CD14-positive monocyte (primary cell): ENCODE data around the gene FAM90A1. TPM values are rescaled to one million over a fixed set of nuclear protein-coding genes. Genes with fewer than 3 reads are reported as not detected.
A peak's percentile ranks its signal among the peaks of the same experiment; 100 is the strongest.
"Not testable (repeated sequence)": the region's sequence is repeated elsewhere in the genome, so short reads cannot be mapped to it uniquely, and the experiment has no call there.

Experiments
- DNase-seq, 3 donors: peaks; one replicate each; pipeline ENCODE4 v3.0.0-alpha.2; 2011 to 2022
- H2AFZ ChIP-seq: 2 replicates; pipeline ENCODE4 v1.6.0; 2012; ENCODE audit warnings: mild to moderate bottlenecking, low read depth, low read length, inconsistent platforms; ENCODE audit not compliant: insufficient read depth, poor library complexity, severe bottlenecking
- H3K27ac ChIP-seq, 2 donors: 1 replicate in 1 of 2; 2 replicates in 1 of 2; pipeline ENCODE4 v1.5.1; 2012 to 2013; ENCODE audit warnings: low read length in 2 of 2, control low read depth in 1 of 2, inconsistent platforms in 1 of 2, low read depth in 1 of 2, mild to moderate bottlenecking in 1 of 2
- H3K27me3 ChIP-seq, 2 donors: one replicate each; pipeline versions ENCODE4 v1.6.0 to v1.6.1; 2011 to 2013; ENCODE audit warnings: low read length in 2 of 2; ENCODE audit not compliant: control insufficient read depth in 2 of 2, insufficient read depth in 2 of 2
- H3K36me3 ChIP-seq, 2 donors: replicated peaks in 1 of 2; 1 replicate in 1 of 2; 2 replicates in 1 of 2; pipeline versions ENCODE4 v1.5.1 to v1.6.1; 2012 to 2013; ENCODE audit warnings: low read length in 2 of 2, control low read depth in 1 of 2, inconsistent platforms in 1 of 2, mild to moderate bottlenecking in 1 of 2; ENCODE audit not compliant: insufficient read depth in 2 of 2, control insufficient read depth in 1 of 2
- H3K4me1 ChIP-seq, 2 donors: 1 replicate in 1 of 2; 2 replicates in 1 of 2; pipeline versions ENCODE4 v1.5.1 to v1.6.1; 2012 to 2013; ENCODE audit warnings: low read length in 2 of 2, control low read depth in 1 of 2, inconsistent platforms in 1 of 2, mild to moderate bottlenecking in 1 of 2, moderate library complexity in 1 of 2; ENCODE audit not compliant: insufficient read depth in 2 of 2, control insufficient read depth in 1 of 2
- H3K4me2 ChIP-seq: replicated peaks from 2 replicates; pipeline ENCODE3; 2012; ENCODE audit warnings: low read length, moderate library complexity, mild to moderate bottlenecking; ENCODE audit not compliant: poor library complexity, severe bottlenecking; ENCODE audit errors: extremely low read depth
- H3K4me3 ChIP-seq, 3 experiments: fragments of 200-600 bp in 1 of 3; sonication (generic) in 1 of 3; replicated peaks in 1 of 3; 1 replicate in 2 of 3; 2 replicates in 1 of 3; pipeline ENCODE4 v1.5.1; 2011 to 2013; ENCODE audit warnings: low read length in 3 of 3, mild to moderate bottlenecking in 3 of 3, control low read depth in 2 of 3, low read depth in 2 of 3, inconsistent platforms in 1 of 3, moderate library complexity in 1 of 3
- H3K79me2 ChIP-seq: 2 replicates; pipeline ENCODE4 v1.6.0; 2012; ENCODE audit warnings: mild to moderate bottlenecking, control low read depth, inconsistent platforms, low read length, moderate library complexity; ENCODE audit not compliant: insufficient read depth
- H3K9ac ChIP-seq: 2 replicates; pipeline ENCODE4 v1.6.0; 2017; ENCODE audit warnings: low read length, mild to moderate bottlenecking; ENCODE audit not compliant: insufficient read depth, poor library complexity, severe bottlenecking
- H3K9me3 ChIP-seq, 2 donors: replicated peaks in 1 of 2; 1 replicate in 1 of 2; 2 replicates in 1 of 2; pipeline versions ENCODE4 v1.5.1 to v1.6.1; 2012 to 2013; ENCODE audit warnings: low read length in 2 of 2, control low read depth in 1 of 2; ENCODE audit not compliant: control insufficient read depth in 1 of 2, insufficient read depth in 1 of 2
- H4K20me1 ChIP-seq: 2 replicates; pipeline ENCODE4 v1.6.0; 2012; ENCODE audit warnings: mild to moderate bottlenecking, low read length, control low read depth, moderate library complexity; ENCODE audit not compliant: insufficient read depth
- H3K27ac Mint-ChIP-seq, 7 donors: one replicate each; pipeline ENCODE4 v1.8.0; 2020; ENCODE audit warnings: mild to moderate bottlenecking in 7 of 7, mixed read lengths in 7 of 7, moderate library complexity in 6 of 7, inconsistent platforms in 2 of 7
- H3K27me3 Mint-ChIP-seq, 3 donors: one replicate each; pipeline ENCODE4 v1.8.0; 2021 to 2022; ENCODE audit warnings: low read depth in 3 of 3, mild to moderate bottlenecking in 3 of 3, mixed read lengths in 3 of 3, moderate library complexity in 3 of 3, inconsistent platforms in 1 of 3
- H3K36me3 Mint-ChIP-seq, 2 donors: one replicate each; pipeline ENCODE4 v1.8.0; 2020; ENCODE audit warnings: mixed read lengths in 2 of 2, inconsistent platforms in 1 of 2, mild to moderate bottlenecking in 1 of 2
- H3K4me1 Mint-ChIP-seq: one replicate; pipeline ENCODE4 v1.8.0; 2020; ENCODE audit warnings: mild to moderate bottlenecking, mixed read lengths
- H3K4me3 Mint-ChIP-seq, 2 donors: one replicate each; pipeline ENCODE4 v1.8.0; 2020; ENCODE audit warnings: mild to moderate bottlenecking in 2 of 2, mixed read lengths in 2 of 2, moderate library complexity in 1 of 2
- H3K9me3 Mint-ChIP-seq, 7 donors: one replicate each; pipeline ENCODE4 v1.8.0; 2020 to 2022; ENCODE audit warnings: mixed read lengths in 7 of 7, mild to moderate bottlenecking in 6 of 7, moderate library complexity in 6 of 7, inconsistent platforms in 2 of 7
- WGBS: methylation state at CpG from one replicate; pipeline ENCODE4 v1.1.5; 2013; ENCODE audit warnings: missing lambda C conversion rate; ENCODE audit not compliant: insufficient coverage; 5-methylcytosine and 5-hydroxymethylcytosine counted together
- intact Hi-C, 2 donors: fragments of 100-400 bp; cut with micrococcal nuclease; formaldehyde crosslinking; loops; one replicate each; pipeline versions ENCODE4 v1.15.0 to v1.15.1; 2023
- polyA minus RNA-seq: library from RNA; depleted of rRNA, polyadenylated mRNA; stranded (reverse); fragments of >200 nt; gene quantifications from 2 replicates; pipeline ENCODE4 v1.2.3, GENCODE V29; 2012
- polyA plus RNA-seq, 3 donors: library from polyadenylated mRNA; depleted of rRNA in 1 of 3; unstranded in 2 of 3; stranded (reverse) in 1 of 3; fragments of 300-500 nt in 2 of 3; fragments of >200 nt in 1 of 3; fragmentation: Illumina TruSeq in 2 of 3; gene quantifications; 1 replicate in 2 of 3; 2 replicates in 1 of 3; pipeline ENCODE4 v1.2.3, GENCODE V29; 2012 to 2021
- total RNA-seq, 12 experiments: library from RNA in 1 of 12; stranded (reverse) in 1 of 12; fragments of 120-200 nt in 1 of 12; gene quantifications; one replicate each; pipeline ENCODE4 v1.2.4 and lab custom pipeline; 2013 to 2026; ENCODE audit warnings: mixed read lengths in 6 of 12, inconsistent platforms in 1 of 12

The FAM90A1 gene
- 0.64 TPM for total RNA-seq (2013)
- polyA plus RNA-seq = under 1 TPM in 1 of 3 donors, not detected in 2; 0.25 TPM
- 0.14 and 0.32 TPM in 2 replicates for polyA minus RNA-seq
- 0 to 0.90 (median 0.20) reads per million in 11 experiments for total RNA-seq (lab: John Stamatoyannopoulos, UW)

- not testable (repeated sequence) for H3K36me3 Mint-ChIP-seq, H3K27me3 Mint-ChIP-seq, H3K27me3 ChIP-seq, H3K36me3 ChIP-seq, H3K9me3 ChIP-seq, H3K9me3 Mint-ChIP-seq, H4K20me1 ChIP-seq, H3K79me2 ChIP-seq
- Mint-ChIP-seq H3K4me1 (peaks cover 27% of the 10 kb centered on the region), H3K4me3 (peak within 1 kb of the TSS; percentile 85 to 90), H3K27ac (peak within 1 kb of the TSS; percentile 57 to 92 (median 81))
- intact Hi-C loops = loop anchor here (5.0 to 10.0 kb wide), 2 partner anchors 120 to 122 kb away; no protein-coding TSS in a partner anchor
- peak; percentile 33 to 72 (median 63) for DNase-seq
- 51% methylated on average over 21 of the region's 22 CpGs for WGBS
- peak within 1 kb of the TSS; percentile 74 for H3K4me2 ChIP-seq
- peak within 1 kb of the TSS; percentile 24 to 79 (median 44) for H3K4me3 ChIP-seq
- H3K27ac ChIP-seq = peak within 1 kb of the TSS in 1 of 2 donors; percentile 63
- peak within 1 kb of the TSS; percentile 45 for H3K9ac ChIP-seq
- H3K4me1 ChIP-seq = peaks cover 5 to 14% of the 10 kb centered on the region in 2 donors
- H2AFZ ChIP-seq = peak within 1 kb of the TSS; percentile 87
Observed at GRCh38 chr12:8226992-8227731, at the start of gene FAM90A1. FAM90A1 (minus strand) TSS chr12:8227618; CDS start chr12:8224832, 2,786 bp downstream.

- H3K36me3 ChIP-seq, H3K27ac Mint-ChIP-seq, H3K36me3 Mint-ChIP-seq, H3K4me1 Mint-ChIP-seq, intact Hi-C loops, H3K27me3 ChIP-seq, H3K27ac ChIP-seq, H3K27me3 Mint-ChIP-seq, H3K4me1 ChIP-seq, H3K79me2 ChIP-seq, H4K20me1 ChIP-seq, H2AFZ ChIP-seq, H3K4me3 Mint-ChIP-seq, H3K9me3 ChIP-seq, H3K9ac ChIP-seq, H3K4me2 ChIP-seq, DNase-seq, H3K4me3 ChIP-seq, H3K9me3 Mint-ChIP-seq: not testable (repeated sequence)
- no CpG with 5 or more reads among the region's 2 CpGs for WGBS
Observed at GRCh38 chr12:8276397-8276796, 49.0 kb upstream of the FAM90A1 start.

- peaks cover 55% of the 10 kb centered on the region for H3K4me1 Mint-ChIP-seq
Observed at GRCh38 chr12:8266706-8267105, 39.3 kb upstream of the FAM90A1 start.

GRCh38 chr12:8264236-8264635, 36.8 kb upstream of the FAM90A1 start:
- peaks cover 30 to 33% of the 10 kb centered on the region in 2 donors for H3K4me1 ChIP-seq
- H3K9ac ChIP-seq, H3K4me3 ChIP-seq, H3K27ac Mint-ChIP-seq, H3K9me3 Mint-ChIP-seq, H3K4me2 ChIP-seq, H4K20me1 ChIP-seq, intact Hi-C loops, H3K4me3 Mint-ChIP-seq, DNase-seq, H3K36me3 ChIP-seq, H3K27me3 ChIP-seq, H3K36me3 Mint-ChIP-seq, H3K9me3 ChIP-seq, H3K79me2 ChIP-seq, H3K27ac ChIP-seq, H2AFZ ChIP-seq: not testable (repeated sequence)
- peaks cover 50% of the 10 kb centered on the region for H3K4me1 Mint-ChIP-seq
- 93% methylated on average over 5 of the region's 7 CpGs for WGBS
- peaks cover 4 to 12% (median 5%) of the 10 kb centered on the region in 3 donors for H3K27me3 Mint-ChIP-seq

More at GRCh38 chr12:8266706-8267105, 39.3 kb upstream of the FAM90A1 start:
- H3K27ac Mint-ChIP-seq = peak overlapping the region; percentile 20 to 97 (median 87)
- H3K36me3 ChIP-seq, H3K9me3 Mint-ChIP-seq, H4K20me1 ChIP-seq, H3K27me3 ChIP-seq, H3K4me2 ChIP-seq, H3K9ac ChIP-seq, H3K36me3 Mint-ChIP-seq, H3K79me2 ChIP-seq, H3K27me3 Mint-ChIP-seq, intact Hi-C loops, H2AFZ ChIP-seq, H3K9me3 ChIP-seq: not testable (repeated sequence)
- H3K4me3 Mint-ChIP-seq = peak overlapping the region in 1 of 2 donors; percentile 49
- peaks cover 45 to 46% of the 10 kb centered on the region in 2 donors for H3K4me1 ChIP-seq
- DNase-seq = peak; percentile 72 to 83 (median 81)
- peak overlapping the region; percentile 70 to 71 for H3K27ac ChIP-seq
- H3K4me3 ChIP-seq = peak overlapping the region in 1 of 3 experiments; percentile 23
- WGBS = 8% methylated on average over 3 of the region's 4 CpGs
